ENCODE data around the gene NEXMIF.
"Not testable (repeated sequence)": the region's sequence is repeated elsewhere in the genome, so short reads cannot be mapped to it uniquely, and the experiment has no call there.

NEXMIF gene

DNA sequence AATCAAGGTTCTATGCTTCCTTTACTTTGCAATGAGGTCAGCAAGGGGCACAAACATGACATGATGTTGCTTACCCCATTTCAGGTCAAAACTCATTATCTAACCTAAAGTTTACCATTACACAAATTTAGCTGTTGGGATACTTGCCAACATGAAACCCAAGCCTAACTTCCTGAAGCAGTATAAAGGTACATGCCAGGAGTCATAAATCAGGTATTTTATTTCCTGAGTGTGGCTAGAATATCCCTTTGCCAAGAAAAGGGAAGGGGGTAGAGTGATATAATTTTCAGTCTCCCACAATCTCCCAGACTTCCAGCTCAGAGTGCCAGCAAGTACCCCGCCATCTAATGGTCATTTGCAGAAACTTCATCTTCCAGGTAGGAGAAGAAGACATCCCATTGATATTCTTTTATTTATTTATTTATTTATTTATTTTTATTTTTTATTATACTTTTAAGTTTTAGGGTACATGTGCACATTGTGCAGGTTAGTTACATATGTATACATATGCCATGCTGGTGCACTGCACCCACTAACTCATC is 136.6 kb downstream of the NEXMIF start:
- no peak for DNase-seq

DNA sequence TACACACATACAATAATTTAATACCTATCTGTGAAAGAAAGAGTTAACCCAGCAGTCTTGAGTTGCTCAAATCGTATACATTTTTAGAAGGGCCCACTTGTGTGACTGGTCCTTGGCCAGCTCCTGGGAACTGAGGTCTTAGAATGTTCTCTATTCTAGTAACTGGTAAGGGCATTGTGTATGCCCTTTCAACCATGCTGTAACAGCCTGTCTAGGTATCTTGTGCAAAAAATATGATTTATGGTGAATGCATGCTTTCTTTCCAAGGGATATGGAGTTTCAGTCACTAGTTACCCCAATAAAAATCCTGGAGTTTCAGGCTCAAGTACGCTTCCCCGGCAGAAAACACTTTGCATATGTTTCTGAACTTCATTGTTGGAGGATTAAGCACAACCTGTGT is 140.6 kb downstream of the NEXMIF start:
- DNase-seq: no peak

DNA sequence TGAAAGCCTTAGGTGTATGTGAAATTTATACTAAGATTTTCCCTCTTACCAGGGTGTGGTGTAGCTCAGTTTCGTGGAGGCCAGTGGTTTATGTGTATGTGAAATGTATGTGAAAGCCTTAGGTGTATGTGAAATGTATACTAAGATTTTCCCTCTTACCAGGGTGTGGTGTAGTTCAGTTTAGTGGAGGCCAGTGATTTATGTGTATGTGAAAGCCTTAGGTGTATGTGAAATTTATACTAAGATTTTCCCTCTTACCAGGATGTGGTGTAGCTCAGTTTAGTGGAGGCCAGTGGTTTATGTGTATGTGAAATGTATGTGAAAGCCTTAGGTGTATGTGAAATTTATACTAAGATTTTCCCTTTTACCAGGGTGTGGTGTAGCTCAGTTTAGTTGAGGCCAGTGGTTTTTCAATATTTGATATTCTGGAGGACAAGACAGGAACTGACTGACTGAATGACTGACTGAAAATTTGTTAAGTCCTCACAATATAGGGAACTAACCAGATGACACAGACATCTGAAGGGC is 143.7 kb downstream of the NEXMIF start:
- no peak for DNase-seq

DNA sequence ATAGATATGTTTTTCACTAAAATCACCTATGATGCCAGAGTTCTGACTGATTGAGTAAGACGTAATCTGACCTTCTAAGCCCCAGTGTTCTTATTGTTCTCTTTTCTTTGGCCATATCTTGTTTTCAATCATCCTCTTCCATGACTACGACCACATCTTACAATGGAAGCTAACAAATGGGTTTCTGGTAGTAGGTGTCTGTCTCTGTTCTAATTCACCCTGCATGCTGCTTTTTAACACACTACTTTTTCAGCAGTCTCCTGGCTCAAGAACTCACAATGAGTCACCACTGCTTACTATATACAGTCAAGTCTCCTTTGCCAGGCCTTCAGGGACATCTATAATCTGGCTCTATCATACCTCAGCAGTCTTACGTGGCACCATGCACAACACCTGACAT is 146.1 kb downstream of the NEXMIF start:
- DNase-seq: no peak

DNA sequence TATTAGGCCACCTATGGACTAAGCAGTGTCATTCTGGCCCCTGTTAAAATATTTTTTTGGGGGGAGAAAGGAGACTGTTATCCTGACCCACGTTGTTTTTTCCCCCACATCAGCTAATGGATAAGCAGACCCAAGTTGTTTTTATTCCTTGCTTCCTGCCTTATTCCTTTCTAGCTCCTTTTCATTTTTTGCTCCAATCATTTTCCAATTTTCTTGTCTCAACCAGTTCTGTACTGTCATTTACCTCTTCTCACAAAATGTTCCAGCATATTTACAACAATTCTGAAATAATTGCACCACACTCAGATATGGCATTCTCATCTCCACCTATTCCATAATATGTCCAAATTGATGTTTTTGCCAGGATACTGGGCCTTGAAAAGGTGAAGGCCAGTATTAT is 150.3 kb downstream of the NEXMIF start:
- DNase-seq: no peak

DNA sequence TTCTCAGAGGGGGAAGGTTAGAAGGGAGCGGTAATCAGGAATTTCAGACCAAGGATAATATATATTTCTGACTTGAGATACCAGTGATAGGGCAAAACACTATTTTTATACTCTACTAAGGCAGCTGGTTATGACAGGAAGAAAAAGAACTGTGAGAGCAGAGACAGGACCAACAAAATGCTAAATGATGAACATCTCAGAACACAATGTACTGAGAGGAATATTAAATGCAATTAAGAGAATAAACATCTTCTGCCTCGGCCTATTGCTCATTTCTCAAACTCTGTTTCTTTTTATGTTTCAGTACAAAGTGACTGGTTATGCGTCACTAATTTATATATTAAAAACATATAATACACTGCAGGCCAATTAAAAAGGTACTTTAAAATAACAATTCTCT is 188.8 kb downstream of the NEXMIF start:
- DNase-seq: no peak

DNA sequence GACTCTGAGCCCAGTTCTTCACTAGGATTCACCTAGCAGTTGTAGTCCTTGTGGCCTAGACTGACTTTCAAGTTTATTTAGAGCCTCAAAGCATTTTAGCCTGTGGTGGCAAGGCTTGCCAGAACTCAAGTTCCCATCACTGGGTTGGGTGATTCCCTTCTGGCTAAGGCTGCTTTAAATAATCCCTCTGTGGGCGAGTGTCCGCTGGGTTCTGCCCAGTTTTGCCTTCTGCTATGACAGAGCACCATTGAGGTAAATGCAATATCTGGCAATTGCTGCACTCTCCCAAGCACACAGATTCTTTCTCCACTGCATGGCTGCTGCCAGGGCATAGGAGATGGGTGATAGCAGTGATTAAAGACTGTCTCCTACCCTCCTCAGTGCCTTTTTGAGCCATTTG is 220.0 kb downstream of the NEXMIF start:
- no peak for DNase-seq

DNA sequence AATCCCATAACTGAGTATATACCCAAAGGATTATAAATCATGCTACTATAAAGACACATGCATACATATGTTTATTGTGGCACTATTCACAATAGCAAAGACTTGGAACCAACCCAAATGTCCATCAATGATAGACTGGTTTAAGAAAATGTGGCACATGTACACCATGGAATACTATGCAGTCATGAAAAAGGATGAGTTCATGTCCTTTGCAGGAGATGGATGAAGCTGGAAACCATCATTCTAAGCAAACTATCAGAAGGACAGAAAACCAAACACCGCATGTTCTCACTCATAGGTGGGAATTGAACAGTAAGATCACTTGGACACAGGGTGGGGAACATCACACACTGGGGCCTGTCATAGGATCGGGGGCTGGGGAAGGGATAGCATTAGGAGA is 223.9 kb downstream of the NEXMIF start:
- not testable (repeated sequence) for DNase-seq

DNA sequence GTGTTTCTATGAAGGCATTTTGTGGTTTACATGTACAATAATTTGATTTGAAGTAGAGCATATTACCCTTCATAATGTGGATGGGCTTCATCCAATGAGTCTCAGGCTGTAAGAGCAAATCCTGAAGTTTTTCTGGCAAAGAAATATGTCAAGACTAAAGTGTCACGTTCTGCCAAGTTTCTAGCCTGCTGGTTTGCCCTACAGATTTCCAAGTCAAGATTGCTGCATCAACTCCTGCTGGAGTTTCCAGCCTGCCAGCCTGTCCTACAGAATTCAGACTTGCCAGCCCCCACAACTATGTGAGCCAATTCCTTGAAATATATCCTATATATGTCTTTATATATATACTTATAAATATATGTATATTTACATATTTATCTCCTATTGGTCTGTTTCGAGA is 240.8 kb downstream of the NEXMIF start:
- DNase-seq: no peak
